NCI-H446 (cell line): ENCODE measurements around the gene DPYSL3.

ENCODE experiments used
- DNase-seq, 2 experiments: peaks; one replicate each; lab custom pipeline; 2025; lab: John Stamatoyannopoulos, UW

DPYSL3 gene

DNA sequence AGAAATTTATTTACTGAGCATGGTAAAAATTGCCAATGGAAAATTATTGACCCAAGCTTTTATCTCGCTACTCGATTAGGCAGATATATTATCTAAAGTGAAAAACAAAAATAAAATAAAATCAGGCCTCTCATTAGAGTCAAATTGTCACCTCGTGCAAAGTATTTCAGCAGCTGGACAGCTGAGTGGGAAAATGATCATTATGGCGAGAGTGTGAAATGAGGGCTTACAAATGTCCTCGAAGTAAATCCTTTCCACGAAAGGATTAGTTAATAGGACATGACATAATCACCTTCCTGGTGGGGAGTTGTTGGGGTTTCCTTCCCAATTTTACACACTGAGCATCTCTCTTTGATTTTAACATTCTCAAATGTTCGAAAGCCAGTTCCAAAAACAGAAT, 5.4 kb upstream of the DPYSL3 start:
- DNase-seq: no peak

DNA sequence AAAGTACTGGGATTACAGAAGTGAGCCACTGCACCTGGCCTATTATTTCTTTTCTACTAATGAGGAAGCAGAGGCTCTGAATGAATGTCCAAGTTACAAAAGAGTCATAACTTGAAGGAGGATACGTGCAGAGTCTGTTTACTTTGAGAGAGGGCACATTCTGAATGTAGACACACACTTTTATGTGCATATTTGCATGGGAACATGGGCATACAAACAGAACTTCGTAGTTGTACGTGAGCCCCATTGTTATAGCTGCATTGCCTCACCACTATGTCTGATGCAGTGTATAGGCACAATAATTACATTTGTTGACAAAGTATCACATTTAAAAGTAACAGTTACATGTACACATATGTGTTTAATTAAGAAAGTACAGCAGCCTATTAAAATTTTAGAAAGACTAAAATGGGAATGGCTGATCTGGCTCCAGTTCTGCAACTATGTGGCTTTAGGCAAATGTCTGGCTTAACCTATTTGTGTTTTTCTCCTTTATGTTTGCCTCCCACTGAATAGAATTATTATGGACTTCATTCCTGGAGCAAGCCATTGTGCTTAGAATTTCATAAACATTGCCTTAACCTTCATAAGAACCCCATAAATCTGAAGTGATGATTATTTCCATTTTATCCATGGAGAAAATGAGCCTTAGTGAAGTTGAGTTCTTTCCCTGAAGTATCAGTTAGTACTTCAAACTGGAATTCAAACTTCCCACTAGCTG, 3.0 kb upstream of the DPYSL3 start:
- no peak for DNase-seq

DNA sequence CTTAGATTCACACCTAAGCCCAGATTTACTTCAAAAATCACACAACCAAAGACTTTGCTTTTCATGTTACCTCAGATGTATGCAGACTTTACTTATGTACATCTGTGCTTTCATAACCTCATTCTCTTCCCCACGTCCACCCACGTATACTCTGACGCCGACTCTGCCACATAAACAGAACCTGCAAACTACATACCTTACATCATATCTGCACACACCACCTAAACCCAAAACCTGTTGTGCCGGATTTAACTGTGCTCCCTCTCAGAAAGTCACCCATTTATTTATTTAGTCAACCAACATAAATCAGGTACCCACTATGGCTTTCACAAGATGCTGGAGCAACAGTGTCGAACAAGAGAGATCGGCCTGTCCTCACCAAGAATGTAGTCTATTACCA, 1.0 kb upstream of the DPYSL3 start:
- no peak for DNase-seq

DNA sequence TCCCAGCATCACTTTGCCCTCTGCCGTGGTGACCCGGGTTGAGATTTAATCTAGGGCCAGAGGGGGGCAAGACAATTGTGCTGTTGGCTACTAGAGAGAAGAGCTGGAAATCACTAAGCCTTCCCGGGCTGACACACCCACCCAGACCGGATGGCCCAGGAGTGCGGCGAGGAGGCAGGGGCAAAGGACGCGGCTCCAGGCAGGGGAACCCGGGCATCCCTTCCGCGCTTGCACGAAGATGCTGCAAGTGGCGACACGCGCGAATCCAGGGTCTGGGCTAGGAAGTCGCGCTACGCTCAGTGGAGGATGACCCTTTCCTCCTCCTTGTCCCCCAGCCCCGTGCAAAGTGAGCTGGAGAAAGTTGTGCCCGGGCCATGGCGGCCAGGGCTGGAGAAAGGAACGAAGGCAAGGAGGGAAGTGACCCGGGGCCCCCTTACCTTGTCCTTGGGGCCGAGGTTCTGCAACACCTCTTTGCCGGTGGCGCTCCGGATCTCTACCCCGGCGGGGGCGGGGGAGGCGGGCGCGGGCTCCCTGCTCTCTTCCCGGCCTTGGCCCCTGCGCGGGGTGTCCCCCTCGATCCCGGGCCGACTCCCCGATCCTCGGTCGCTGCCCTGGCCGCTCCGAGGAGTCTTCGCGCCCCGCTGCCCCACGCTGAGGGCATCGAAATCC, 693 bp downstream of the DPYSL3 start:
- DNase-seq: no peak

DNA sequence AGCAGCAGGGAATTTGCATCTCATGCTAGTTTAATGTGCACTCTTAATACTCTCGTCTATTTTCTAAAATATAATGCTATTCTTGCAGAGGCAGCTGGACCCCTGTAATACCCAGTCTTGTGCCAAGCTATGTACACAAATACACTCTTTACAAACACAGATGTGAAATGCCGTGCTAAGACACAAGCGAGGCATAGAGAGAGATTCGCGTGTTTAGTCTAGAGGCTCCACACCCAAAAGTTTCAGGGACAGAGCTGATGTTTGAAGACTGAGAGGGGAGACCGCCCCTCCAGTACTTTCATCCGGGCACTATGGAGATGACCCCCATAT, 1.2 kb downstream of the DPYSL3 start:
- DNase-seq: no peak

DNA sequence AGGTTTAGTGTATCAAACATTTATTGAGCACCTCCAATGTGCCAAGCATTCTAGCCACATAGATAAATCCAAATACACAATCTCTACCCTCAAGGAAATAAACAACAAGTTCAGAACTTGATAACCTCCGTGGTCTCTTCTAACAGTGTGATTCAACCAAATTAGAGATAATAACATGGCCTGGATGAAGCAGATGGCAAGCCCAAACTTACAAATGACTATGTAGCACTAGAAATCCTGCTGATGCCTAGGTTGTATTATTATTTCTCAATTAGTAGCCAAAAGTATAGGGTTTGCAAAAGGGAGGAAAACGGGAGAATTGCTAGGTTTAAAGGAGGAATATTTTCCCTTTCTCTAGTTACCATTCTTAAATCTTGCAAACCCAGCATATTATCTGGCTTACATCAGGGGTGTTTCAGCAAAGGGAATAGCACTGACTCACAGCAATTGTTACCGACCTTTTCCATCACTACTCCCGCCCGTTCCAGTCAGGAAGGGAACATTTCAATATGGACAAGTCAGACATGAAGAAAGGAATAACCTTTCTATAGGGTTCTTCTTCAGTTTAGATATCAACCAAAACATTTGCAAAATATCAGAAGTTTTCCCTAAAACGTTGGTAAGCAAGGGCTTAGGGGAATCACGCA, 2.3 kb downstream of the DPYSL3 start:
- no peak for DNase-seq

DNA sequence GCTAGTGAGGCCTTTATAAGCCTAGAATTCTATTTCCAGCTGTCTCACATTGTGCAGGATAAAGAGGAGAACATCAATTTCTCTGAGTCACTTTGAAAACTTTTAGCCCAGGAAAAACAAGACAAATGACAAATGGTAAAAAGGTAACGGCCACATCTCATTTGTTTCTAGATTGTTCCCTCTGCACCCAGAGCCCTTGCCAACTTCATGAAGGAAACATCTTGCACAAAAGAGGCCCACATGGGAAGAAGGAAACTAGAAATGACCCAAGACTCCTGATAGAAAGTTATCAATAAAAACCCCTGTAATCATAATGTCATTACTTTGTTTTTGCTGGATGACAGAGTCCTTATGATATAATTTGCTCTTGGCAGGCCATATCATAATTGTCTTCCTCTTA, 5.3 kb downstream of the DPYSL3 start:
- DNase-seq: no peak

DNA sequence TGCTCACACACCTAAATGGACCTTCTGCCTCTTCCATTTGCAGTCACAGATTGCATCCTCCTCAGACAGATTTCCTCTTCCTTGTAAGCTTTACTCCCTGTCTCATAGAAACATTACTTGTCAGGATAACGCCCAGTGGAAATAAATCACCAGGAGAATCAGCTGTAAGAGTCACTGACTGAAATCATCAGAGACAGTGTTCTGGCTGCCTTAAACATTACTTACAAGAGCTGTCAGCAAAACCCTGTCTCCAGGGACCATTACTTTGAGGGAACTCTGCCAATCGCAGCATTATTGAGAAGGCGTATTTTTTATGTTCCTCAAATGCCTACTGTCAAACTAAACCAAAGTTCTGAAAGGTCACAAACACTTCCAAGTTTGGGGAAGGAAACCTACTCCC, 5.9 kb downstream of the DPYSL3 start:
- DNase-seq: peak; percentile 73 to 87

DNA sequence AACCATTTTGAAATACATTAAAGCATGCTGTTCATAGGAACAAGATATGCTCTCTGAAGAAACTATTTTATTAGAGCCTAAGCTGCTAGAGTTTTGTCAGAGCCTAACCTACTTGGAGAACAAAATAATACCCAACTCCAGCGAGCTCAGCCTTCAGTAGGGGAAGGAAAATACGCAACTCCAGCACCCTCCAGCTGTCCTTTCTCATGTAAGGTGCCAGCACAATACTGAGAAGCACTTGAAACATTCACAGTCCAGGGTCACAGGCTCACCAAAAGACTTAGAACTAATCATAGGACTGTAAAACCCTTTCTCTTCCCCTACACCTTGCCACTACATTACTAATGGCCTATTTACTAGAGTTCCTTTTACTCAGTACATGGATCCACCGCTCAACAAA, 18.9 kb downstream of the DPYSL3 start:
- DNase-seq: no peak

DNA sequence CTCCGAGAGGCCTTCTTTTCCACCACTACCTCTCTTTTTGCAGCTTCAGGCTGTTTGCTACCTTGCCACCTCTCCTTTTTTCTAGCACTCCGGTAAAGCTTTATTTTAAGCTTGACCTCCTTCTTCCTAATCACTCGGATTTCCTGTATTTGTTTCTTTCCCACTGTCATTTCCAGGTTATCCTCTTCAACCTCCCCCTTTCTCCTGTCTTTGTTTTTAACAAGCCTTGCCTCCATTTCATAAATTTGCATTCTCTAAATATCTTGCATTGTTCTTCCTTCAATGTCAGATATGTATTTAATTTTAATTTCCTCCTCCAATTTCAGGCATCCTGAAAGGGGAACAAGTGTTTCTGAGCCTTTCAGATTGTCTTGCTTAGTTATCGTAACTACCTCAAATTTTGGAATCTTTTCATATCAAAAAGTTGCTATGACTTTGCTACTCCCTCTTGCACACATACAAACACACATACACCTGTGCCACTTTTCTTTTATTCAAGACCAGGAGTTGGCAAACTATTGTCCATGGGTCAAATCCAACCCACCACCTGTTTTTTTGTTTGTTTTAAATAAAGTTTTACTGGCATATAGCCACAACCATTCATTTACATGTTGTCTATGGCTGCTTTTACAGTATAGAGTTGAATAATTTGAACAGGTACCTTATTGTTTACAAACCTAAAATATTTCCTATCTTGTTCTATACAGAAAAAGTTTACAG, 22.7 kb downstream of the DPYSL3 start:
- DNase-seq: no peak

DNA sequence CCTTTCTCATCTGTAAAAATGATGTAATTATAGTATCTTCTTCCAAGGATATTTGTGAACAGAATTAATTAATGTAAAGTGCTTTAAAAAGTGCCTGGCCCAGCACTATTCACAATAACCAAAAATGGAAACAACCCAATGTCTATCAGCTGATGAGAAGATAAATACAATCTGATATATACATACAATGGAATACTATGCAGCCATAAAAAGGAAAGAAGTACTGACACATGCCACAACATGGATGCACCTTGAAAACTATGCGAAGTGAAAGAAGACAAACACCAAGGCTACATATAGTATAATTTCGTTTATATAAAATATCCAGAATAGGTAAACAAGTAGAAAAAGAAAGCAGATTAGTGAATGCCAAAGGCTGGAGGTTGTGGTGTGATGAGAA, 24.1 kb downstream of the DPYSL3 start:
- DNase-seq: no peak

DNA sequence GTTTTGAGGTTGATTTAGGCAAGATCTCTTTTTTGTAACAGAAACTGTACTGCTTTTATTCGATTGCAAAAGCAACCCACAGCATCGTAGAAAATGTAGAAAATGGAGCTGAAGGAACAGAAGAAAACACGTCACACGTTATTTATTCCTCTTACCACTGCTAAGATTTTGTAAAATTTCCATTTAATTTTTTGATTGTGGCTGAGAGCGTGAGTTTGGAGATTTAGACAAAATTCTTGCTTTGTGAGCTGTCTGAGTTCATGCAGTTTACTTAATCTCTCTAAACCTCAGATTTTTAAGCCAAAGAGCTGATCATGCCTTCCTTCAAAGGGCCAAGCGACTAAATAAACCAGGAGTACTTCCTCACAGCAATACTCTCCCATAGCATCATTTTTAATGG, 24.8 kb downstream of the DPYSL3 start:
- DNase-seq: no peak

DNA sequence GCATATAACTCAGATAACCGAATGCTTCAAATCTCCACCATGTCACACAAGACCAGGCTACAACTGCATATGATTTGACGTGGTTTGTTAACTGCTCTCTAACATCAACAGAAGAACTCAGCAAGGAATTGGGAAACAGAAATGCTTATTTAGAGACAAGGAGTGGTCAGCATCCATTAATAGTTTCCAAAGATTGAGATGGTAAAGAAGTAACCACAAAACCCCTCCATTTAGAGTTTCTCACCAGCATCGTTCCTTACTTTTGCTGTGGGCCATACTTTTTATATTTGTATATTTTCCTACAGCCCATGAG, 25.2 kb downstream of the DPYSL3 start:
- DNase-seq: no peak

DNA sequence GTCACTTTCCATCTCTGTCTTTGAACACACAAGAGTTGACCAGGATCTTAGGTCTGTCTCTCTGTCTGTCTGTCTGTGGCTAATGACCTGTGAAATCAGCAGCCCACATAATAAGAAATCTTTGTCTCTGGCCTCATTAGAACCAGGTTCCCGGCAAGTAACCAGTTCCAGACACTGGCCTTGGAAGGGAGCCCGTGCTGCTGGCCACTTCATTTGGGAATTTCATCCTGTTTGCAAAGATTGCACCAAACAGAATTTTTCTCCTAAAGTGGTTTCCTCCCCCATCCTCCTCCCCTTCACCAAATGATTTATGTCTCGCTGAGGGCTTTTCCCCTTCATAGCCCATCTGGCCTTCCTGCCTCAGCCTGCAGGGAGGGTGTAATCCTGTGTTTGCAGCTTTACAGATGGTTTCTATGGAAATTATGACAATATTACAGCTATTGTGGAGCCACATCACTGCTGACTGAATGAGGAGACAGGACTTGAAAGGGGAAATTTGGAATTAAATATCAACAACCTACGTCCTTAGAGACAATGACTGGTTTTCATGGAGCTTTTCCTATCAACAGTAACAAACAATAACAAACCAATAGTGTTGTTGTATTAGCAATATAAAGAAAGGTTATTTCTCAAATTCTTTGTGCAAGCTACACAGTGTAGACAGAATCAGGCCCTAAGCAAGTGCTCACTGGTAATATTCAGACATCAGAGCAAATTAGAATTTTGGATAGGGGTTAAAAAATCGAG, 25.7 kb downstream of the DPYSL3 start:
- peak; percentile 89 to 92 for DNase-seq

DNA sequence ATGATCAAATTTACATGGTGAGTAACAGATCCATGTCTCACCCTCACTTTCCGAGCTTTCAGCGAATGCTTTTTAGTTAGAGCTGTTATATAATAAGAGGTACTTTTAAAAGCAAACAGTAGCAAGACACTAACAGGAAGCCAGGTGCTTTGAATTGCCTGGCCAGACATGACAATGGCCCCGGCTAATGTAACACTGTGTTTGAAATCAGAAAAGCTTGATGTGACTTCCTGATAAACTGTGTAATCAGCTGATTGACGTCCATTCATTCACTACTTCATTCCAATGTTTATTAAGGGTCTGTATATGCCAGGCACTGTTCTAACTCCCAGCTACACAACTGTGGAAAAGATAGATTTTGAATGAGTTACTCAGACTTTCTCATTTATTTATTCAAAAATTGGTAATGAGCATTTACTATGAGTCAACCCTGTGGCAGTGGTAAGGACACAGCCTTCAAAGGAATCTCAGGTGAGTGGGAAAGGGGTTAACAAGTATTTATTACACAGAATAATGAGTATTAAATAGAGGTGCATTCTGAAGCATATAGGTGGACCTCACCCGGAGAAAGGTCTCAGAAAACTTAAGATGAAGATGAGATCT, 26.6 kb downstream of the DPYSL3 start:
- no peak for DNase-seq

DNA sequence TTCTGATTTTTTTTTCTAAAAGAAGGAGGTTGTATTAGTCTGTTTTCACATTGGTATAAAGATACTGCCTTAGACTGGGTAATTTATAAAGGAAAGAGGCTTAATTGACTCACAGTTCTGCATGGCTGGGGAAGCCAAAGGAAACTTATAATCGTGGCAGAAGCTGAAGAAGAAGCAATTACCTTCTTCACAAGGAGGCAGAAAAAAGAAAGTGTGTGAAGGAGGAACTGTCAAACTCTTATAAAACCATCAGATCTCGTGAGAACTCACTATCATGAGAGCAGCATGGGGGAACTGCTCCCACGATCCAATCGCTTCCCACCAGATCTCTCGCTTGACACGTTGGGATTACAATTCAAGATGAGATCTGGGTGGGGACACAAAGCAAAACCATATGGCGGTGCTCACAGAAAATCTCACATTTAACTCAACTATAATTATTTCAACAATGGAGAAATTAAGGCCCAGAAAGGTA, 27.1 kb downstream of the DPYSL3 start:
- no peak for DNase-seq

DNA sequence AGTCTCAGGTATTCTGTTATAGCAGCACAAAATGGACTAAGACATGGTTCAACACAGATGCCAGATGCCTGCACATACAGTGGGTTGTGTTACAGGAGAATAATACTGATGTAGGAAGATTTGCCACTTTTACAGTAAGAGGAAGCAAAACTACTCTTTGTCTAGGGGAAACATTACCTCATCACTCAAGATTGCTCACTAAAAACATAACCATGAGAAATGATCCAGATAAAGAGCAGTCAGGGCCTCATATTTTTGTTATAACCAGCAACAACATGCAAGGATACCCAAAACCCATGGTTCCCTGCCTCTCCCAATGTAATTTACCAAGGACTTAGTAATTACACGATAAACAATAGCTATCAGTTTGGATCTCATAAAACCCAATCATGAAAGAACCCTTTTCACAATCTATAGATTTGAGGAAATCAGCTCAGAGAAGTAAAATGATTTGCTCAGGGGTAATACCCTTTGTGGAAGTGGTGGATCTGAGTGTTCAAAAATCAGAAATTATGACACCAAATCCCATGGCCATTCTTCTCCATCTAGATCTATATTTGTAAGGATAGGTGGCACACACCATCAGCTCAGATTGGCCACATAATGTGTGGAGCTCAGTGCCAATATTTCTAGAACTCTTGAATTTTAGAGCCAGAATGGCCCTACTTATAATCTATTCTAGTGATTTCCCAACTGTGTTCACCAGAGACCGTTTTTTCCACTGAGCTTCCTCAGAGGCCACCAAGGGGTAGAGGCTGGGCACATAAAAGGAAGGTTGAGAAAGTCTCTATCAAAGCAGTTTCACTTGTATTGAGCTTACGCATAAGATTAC, 27.8 kb downstream of the DPYSL3 start:
- no peak for DNase-seq

DNA sequence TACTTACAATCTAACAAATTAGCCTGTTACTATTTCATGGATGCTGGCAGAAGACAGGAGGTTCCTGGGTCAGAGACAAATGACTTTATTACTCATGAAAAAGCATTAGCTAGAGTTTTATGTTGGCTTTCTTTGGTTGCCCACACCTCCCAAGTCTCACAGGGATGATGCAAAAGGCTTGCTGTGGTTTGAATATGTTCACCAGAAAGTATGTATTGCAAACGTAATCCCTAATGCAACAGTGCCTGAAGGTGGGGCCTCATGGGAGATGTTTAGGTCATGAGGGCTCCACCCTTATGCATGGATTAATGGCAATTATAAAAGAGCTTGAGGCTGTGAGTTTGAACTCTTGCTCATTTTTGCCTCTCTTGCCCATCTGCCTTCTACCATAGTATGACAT, 28.5 kb downstream of the DPYSL3 start:
- DNase-seq: no peak

DNA sequence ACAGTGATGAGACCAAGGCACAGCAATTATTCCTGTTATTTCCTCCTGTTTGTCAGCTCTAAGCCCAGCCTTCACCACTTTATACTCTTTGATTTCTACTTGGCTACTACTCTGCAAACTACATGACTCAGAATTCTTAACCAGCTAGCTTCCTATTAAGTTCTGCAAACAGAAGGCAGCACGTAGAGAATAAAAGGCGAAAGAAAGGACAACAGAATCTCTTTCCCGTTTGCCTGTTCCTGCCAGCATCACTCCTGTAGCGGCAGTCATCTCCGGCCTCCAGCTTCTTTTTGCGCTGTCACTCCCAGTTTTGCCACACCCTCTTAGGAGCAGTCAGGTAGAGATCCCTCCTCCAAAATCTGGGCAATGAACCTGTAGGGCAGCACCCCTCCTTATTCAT, 29.9 kb downstream of the DPYSL3 start:
- peak in 1 of 2 experiments; percentile 24 for DNase-seq

DNA sequence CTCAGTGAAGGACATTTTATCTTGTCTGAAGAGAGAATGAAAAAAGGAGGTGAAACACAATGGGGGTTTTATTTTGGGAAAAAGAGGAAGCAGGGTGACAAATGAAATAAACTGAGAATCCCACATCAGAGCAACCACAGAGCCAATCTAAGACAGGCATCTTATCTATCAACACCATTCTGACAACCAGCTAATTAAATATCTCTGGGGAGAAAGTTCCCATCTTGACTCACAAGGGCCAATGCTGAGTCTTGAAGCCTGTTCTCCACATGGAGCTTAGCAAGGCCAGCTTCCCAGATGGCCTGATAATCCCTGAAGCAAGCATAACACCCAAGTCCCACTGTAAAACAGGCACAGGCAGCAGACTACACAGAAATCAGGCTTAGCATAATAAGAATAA, 30.4 kb downstream of the DPYSL3 start:
- DNase-seq: peak; percentile 46 to 54

DNA sequence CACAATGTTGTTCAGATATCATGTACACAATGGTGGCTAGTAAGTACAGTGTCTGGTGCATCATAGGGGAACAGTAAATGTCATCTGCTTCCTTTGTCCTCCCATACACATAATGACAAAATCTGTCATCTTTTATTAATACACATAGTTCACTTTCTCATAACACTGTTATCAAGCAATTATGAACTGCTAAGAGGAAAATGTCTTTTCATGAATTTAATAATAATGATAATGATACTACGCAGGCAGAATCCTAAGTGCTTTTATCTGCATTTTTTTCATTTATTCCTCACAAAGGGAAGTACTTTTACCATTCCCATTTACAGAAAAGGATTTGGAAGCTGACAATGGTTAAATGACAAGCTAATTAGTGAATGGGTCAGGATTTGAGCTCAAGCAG, 35.7 kb downstream of the DPYSL3 start:
- DNase-seq: no peak
